HT-29 (cell line): ENCODE data around the gene ETFB. TPM values are rescaled to one million over a fixed set of nuclear protein-coding genes. Genes with fewer than 3 reads are reported as not detected.

Experiments used
- DNase-seq: peaks from one replicate; pipeline ENCODE4 v3.0.0-alpha.2; 2015; ENCODE audit warnings: low spot score
- total RNA-seq: library from RNA; depleted of rRNA; stranded (reverse); fragments of >200 nt; shearing (Covaris generic); gene quantifications from 2 replicates; pipeline ENCODE4 v1.2.3, GENCODE V29; 2014; rRNA removed

The ETFB gene
- total RNA-seq, 1 experiment from 2014 or later, result 375 TPM

- DNase-seq, result no peak
These were observed 70.6 kb downstream of the ETFB start for GRCh38 chr19:51295382-51296126.

Other genes with a start within 250 kb of the ETFB start
- not detected in 2 replicates for gene SIGLEC9, start 241.5 kb downstream of the ETFB start, total RNA-seq
- not detected in 2 replicates for gene SIGLEC7, start 224.1 kb downstream of the ETFB start, total RNA-seq
- gene CD33, start 141.3 kb downstream of the ETFB start, total RNA-seq, result not detected in 2 replicates
- gene SIGLECL1, start 115.3 kb downstream of the ETFB start, total RNA-seq, result not detected in 2 replicates
- not detected in 2 replicates for gene IGLON5, start 54.7 kb downstream of the ETFB start, total RNA-seq
- 35.1 and 42.6 TPM in 2 replicates for gene VSIG10L, start 24.2 kb downstream of the ETFB start, total RNA-seq
- gene CLDND2, start 2.6 kb upstream of the ETFB start, total RNA-seq, result 0.81 and 1.8 TPM in 2 replicates
- not detected in 2 replicates for gene NKG7, start 6.3 kb upstream of the ETFB start, total RNA-seq
- not detected in 2 replicates for gene LIM2, start 21.6 kb upstream of the ETFB start, total RNA-seq
- not detected in 2 replicates for gene C19orf84, start 24.2 kb upstream of the ETFB start, total RNA-seq
- not detected in 2 replicates for gene SIGLEC10, start 51.3 kb upstream of the ETFB start, total RNA-seq
- not detected in 2 replicates for gene SIGLEC8, start 92.1 kb upstream of the ETFB start, total RNA-seq
- not detected in 2 replicates for gene CEACAM18, start 112.2 kb upstream of the ETFB start, total RNA-seq
- not detected in 2 replicates for gene SIGLEC12, start 135.4 kb upstream of the ETFB start, total RNA-seq
- not detected in 2 replicates for gene SIGLEC6, start 165.3 kb upstream of the ETFB start, total RNA-seq
- gene ZNF175, start 204.9 kb upstream of the ETFB start, total RNA-seq, result 1.1 and 1.8 TPM in 2 replicates